H1 (cell line): ENCODE results near the gene SLC7A6OS.

Source experiments
- ATF3 ChIP-seq: IDR thresholded peaks from 2 replicates; pipeline ENCODE4 v1.6.1; 2011; ENCODE audit warnings: low read depth, mild to moderate bottlenecking, low read length; ENCODE audit not compliant: insufficient read depth
- BCL11A ChIP-seq, 2 experiments: IDR thresholded peaks; one replicate each; pipeline ENCODE4 v1.6.1; 2011; ENCODE audit warnings: low read depth in 2 of 2, low read length in 2 of 2, mild to moderate bottlenecking in 2 of 2
- CTCF ChIP-seq, 3 experiments: IDR thresholded peaks; 1 replicate in 2 of 3; 2 replicates in 1 of 3; pipeline versions ENCODE4 v1.5.1 to v1.6.1; 2011; ENCODE audit warnings: low read length in 3 of 3, mild to moderate bottlenecking in 3 of 3, inconsistent platforms in 2 of 3, low read depth in 1 of 3, moderate library complexity in 1 of 3; ENCODE audit not compliant: insufficient read depth in 1 of 3; ENCODE audit errors: control extremely low read depth in 1 of 3
- EZH2 ChIP-seq: fragments of 200-600 bp; sonication (generic); IDR thresholded peaks from 2 replicates; pipeline ENCODE4 v1.7.1; 2012; ENCODE audit warnings: low read depth, mild to moderate bottlenecking, moderate library complexity, low read length, inconsistent platforms; ENCODE audit not compliant: severe bottlenecking
- HDAC6 ChIP-seq: IDR thresholded peaks from one replicate; pipeline ENCODE4 v1.7.1; 2012; ENCODE audit warnings: low read depth, mild to moderate bottlenecking, inconsistent platforms, low read length, moderate library complexity
- PHF8 ChIP-seq: fragments of 200-600 bp; sonication (generic); conservative IDR thresholded peaks from 2 replicates; pipeline ENCODE4 v1.7.1; 2012; ENCODE audit warnings: low read depth, mild to moderate bottlenecking, inconsistent platforms, low read length, moderate library complexity
- POLR2A ChIP-seq, 2 experiments: IDR thresholded peaks; 1 replicate in 1 of 2; 2 replicates in 1 of 2; pipeline ENCODE4 v1.6.1; 2011; ENCODE audit warnings: low read depth in 2 of 2, low read length in 2 of 2, mild to moderate bottlenecking in 2 of 2; ENCODE audit errors: control extremely low read depth in 1 of 2
- POLR2AphosphoS5 ChIP-seq: IDR thresholded peaks from 2 replicates; pipeline ENCODE4 v1.6.1; 2011; ENCODE audit warnings: low read depth, low read length
- SIN3A ChIP-seq, 2 experiments: IDR thresholded peaks in 1 of 2; conservative IDR thresholded peaks in 1 of 2; 2 replicates each; pipeline ENCODE4 v1.6.1; 2011 to 2012; ENCODE audit warnings: low read length in 2 of 2, improper control_type of control experiment in 1 of 2, low read depth in 1 of 2, mild to moderate bottlenecking in 1 of 2
- SP1 ChIP-seq: IDR thresholded peaks from 2 replicates; pipeline ENCODE4 v1.6.1; 2011; ENCODE audit warnings: low read depth, low read length
- TAF1 ChIP-seq: IDR thresholded peaks from 2 replicates; pipeline ENCODE4 v1.6.1; 2011; ENCODE audit warnings: mild to moderate bottlenecking, low read depth, low read length
- TEAD4 ChIP-seq: IDR thresholded peaks from 2 replicates; pipeline ENCODE4 v1.6.1; 2012; ENCODE audit warnings: low read depth, low read length, inconsistent platforms, mixed read lengths
- YY1 ChIP-seq: IDR thresholded peaks from 2 replicates; pipeline ENCODE4 v1.6.1; 2011; ENCODE audit warnings: low read depth, mild to moderate bottlenecking, low read length

GRCh38 chr16:68289621-68290329 is 21.0 kb downstream of the SLC7A6OS start:
- no peak for TF ChIP-seq TAF1
- TF ChIP-seq POLR2A (IDR thresholded peaks at IDR 0.05; ENCODE audit: control extremely low read depth in 1 of 2, low read depth in 2 of 2, low read length in 2 of 2): no peak
- TF ChIP-seq ATF3: no peak
- TF ChIP-seq CTCF (IDR thresholded peaks at IDR 0.05; ENCODE audit: control extremely low read depth in 1 of 3, insufficient read depth in 1 of 3, low read depth in 1 of 3, low read length in 3 of 3): no peak
- no peak for TF ChIP-seq HDAC6
- TF ChIP-seq YY1: no peak
- TF ChIP-seq TEAD4: no peak
- TF ChIP-seq SP1: no peak
- no peak for TF ChIP-seq POLR2AphosphoS5
- TF ChIP-seq SIN3A (conservative IDR thresholded peaks at IDR 0.05 in 1 of 2, IDR thresholded peaks at IDR 0.05 in 1 of 2; ENCODE audit: low read depth in 1 of 2, low read length in 2 of 2): no peak
- TF ChIP-seq BCL11A (IDR thresholded peaks at IDR 0.05; ENCODE audit: low read depth in 2 of 2, low read length in 2 of 2): no peak
- no peak for TF ChIP-seq EZH2
- no peak for TF ChIP-seq PHF8
